ENCODE measurements around the gene FBXO11. TPM values are rescaled to one million over a fixed set of nuclear protein-coding genes. Genes with fewer than 3 reads are reported as not detected.

FBXO11 gene
- 18.3 TPM for polyA plus RNA-seq (2012; ENCODE audit: insufficient read length, low read depth)

DNA sequence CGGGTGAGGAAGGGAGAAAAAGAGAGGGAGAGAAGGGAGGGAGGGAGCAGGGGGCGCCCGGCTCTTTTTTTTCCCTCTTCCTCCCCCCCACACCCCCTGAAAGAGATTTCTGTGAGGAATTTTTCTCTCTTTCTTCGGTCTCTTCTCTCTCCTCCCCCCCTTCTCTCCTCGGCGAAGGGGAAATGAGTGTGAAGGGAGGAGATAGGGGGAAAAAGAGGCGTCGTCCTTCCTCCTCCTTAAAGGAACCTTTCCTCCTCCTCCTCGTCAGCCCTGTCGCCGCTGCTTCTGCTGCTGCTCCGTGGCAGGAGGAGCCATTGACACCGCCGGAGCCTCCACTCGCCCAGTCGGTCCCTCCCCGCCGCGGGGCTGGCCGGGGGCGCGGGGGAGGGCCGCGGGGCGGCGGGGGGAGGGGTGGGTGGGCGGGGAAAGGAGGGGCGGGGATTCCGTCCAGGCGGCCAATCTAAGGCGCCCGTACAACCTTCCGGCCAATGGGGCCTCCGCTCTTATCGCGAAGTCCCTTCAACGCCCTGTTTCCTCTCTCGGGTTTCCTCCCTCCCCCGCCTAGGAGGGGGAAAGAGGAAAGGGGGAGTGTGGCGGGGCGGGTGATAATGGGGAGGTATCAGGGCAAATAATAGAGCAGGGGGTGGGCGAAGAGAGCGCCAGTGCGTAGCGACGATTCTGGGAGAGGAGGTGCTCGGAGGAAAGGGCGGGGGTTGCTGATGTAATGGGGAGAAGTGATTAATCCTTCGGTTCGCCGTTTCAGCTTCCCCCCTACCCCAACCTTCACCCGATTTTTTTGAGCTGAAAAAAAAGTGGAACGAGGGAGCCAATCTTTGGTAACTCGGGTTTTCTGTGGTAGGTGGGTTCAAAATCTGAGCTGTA is at the start of gene FBXO11:
FBXO11 (minus strand) TSS at position 342 of the 882 bp plus-strand sequence. CDS start 778 bp downstream, outside the sequence.
- TF ChIP-seq SIN3A (IDR thresholded peaks at IDR 0.05; ENCODE audit: borderline replicate concordance, insufficient read depth, low read length), result peak; percentile 74; the same call in 1 of the 2 replicates
- peak; percentile 69; the same call in 1 of the 2 replicates for TF ChIP-seq POLR2AphosphoS5 (IDR thresholded peaks at IDR 0.05; ENCODE audit: low read depth, low read length)
- TF ChIP-seq FOXP2 (optimal IDR thresholded peaks at IDR 0.05; ENCODE audit: borderline replicate concordance, extremely low read depth, extremely low read length, insufficient read depth), result peak; percentile 59
- TF ChIP-seq, protein P1, sequence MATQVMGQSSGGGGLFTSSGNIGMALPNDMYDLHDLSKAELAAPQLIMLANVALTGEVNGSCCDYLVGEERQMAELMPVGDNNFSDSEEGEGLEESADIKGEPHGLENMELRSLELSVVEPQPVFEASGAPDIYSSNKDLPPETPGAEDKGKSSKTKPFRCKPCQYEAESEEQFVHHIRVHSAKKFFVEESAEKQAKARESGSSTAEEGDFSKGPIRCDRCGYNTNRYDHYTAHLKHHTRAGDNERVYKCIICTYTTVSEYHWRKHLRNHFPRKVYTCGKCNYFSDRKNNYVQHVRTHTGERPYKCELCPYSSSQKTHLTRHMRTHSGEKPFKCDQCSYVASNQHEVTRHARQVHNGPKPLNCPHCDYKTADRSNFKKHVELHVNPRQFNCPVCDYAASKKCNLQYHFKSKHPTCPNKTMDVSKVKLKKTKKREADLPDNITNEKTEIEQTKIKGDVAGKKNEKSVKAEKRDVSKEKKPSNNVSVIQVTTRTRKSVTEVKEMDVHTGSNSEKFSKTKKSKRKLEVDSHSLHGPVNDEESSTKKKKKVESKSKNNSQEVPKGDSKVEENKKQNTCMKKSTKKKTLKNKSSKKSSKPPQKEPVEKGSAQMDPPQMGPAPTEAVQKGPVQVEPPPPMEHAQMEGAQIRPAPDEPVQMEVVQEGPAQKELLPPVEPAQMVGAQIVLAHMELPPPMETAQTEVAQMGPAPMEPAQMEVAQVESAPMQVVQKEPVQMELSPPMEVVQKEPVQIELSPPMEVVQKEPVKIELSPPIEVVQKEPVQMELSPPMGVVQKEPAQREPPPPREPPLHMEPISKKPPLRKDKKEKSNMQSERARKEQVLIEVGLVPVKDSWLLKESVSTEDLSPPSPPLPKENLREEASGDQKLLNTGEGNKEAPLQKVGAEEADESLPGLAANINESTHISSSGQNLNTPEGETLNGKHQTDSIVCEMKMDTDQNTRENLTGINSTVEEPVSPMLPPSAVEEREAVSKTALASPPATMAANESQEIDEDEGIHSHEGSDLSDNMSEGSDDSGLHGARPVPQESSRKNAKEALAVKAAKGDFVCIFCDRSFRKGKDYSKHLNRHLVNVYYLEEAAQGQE (IDR thresholded peaks at IDR 0.05; ENCODE audit: insufficient read depth in 1 of 2, low read depth in 2 of 2, low read length in 2 of 2), result 0 out of 4 replicates have a peak, but pooled peaks of 1 of the 2 experiments have one; percentile 18
- TF ChIP-seq TAF1 (IDR thresholded peaks at IDR 0.05; ENCODE audit: borderline replicate concordance, insufficient read depth, low read length), result peak; percentile 84; the same call in 1 of the 2 replicates

DNA sequence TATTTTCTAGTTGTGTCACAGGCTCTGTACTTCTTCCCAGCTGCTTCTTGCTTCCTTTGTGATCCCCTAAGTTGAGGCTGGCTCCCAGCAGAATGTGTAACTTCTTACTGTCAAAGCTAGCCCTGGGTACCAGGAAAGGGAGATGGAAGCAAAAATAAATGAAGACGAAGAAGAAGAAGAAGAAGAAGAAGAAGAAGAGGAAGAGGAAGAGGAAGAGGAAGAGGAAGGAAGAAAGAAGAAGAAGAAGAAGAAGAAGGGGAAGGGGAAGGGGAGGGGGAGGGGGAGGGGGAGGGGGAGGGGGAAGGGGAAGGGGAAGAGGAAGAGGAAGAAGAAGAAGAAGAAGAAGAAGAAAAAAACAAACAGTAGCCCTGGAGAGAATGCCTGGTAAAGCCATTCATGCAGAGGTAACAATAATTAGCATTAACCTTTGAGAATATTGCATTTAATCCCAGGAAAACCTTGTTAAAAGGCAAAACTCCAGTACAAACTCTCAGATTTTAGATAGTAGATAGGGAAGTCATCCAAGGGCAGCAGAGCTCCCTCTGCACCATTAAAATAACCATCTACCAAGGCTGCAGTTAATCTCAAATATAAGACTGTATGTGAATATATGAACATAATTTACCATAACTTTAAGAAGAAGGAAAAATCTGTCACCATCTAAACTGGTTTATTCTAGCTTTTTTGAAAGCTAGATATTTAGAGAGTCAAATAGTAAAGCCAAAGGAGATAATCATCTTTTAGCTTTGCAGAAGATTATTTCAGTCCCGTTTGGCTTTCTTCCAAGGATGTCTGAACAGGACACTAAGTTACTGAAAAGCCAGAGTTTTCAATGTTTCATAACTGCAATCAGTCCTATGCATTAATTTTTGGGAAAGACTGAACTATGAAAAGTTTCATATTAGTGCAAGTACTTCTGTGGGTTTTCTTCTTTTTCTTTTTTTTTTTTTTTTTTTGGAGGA is 44.3 kb upstream of the FBXO11 start:
- TF ChIP-seq, protein P1 (IDR thresholded peaks at IDR 0.05; ENCODE audit: insufficient read depth in 1 of 2, low read depth in 2 of 2, low read length in 2 of 2), result no peak
- TF ChIP-seq TAF1 (IDR thresholded peaks at IDR 0.05; ENCODE audit: borderline replicate concordance, insufficient read depth, low read length) (no peak), POLR2AphosphoS5 (IDR thresholded peaks at IDR 0.05; ENCODE audit: low read depth, low read length) (no peak), SIN3A (IDR thresholded peaks at IDR 0.05; ENCODE audit: borderline replicate concordance, insufficient read depth, low read length) (no peak), FOXP2 (optimal IDR thresholded peaks at IDR 0.05; ENCODE audit: borderline replicate concordance, extremely low read depth, extremely low read length, insufficient read depth) (no peak)

DNA sequence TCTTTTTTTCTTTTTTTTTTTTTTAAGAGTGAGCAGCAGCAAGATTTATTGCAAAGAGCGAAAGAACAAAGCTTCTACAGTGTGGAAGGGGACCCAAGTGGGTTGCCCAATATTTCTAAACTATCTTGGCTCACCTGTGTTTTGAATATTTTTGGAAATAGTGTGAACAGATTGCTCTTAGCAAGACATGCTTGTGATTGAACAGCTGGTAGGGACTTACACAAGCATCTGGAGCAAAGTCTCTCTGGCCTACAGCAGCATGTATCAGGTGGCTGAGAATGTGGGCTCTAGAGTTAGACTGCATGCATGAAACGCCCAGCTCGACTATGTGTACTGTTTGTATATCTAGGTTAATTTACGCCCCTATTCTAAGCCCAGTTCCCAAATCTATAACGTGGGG is 40.3 kb upstream of the FBXO11 start:
- TF ChIP-seq, protein P1 (IDR thresholded peaks at IDR 0.05; ENCODE audit: insufficient read depth in 1 of 2, low read depth in 2 of 2, low read length in 2 of 2), result no peak
- TF ChIP-seq TAF1 (IDR thresholded peaks at IDR 0.05; ENCODE audit: borderline replicate concordance, insufficient read depth, low read length) (no peak), POLR2AphosphoS5 (IDR thresholded peaks at IDR 0.05; ENCODE audit: low read depth, low read length) (no peak), SIN3A (IDR thresholded peaks at IDR 0.05; ENCODE audit: borderline replicate concordance, insufficient read depth, low read length) (no peak), FOXP2 (optimal IDR thresholded peaks at IDR 0.05; ENCODE audit: borderline replicate concordance, extremely low read depth, extremely low read length, insufficient read depth) (no peak)

DNA sequence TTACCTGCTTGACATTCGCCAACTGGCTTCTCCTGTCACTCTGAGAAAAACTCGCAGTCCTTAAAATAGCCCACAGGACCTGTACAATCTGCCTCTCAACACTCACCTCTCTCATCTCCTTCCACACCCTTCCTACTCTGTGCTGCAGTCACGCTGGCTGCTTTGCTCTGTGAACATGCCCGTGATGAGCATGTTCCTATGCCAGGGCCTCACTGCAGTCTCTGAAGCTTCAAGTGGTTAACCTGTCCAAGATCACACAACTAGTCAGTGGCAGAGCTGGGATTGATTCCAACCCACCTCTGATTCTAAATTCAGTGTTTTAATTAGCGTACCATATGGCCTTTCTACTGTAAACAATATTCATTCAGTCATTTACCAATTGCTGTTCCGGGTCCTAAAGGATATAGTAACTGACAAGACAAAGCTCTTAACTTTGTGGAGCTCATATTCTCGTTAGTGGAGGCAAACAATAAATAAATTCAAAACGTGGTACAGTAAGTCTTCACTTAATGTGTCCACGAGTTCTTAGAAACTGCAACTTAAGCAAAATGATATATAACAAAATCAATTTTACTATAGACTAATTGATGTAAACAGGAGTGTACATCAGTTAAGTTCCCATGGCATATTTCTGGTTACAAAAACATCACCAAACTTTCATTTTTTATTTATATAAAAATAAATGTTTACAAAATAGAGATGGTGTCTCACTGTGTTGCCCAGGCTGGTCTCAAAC is 38.9 kb upstream of the FBXO11 start:
- TF ChIP-seq FOXP2 (optimal IDR thresholded peaks at IDR 0.05; ENCODE audit: borderline replicate concordance, extremely low read depth, extremely low read length, insufficient read depth) (no peak), SIN3A (IDR thresholded peaks at IDR 0.05; ENCODE audit: borderline replicate concordance, insufficient read depth, low read length) (no peak)
